ENCODE measurements around the gene OTOP3.

GRCh38 chr17:74968361-74968780 is 32.7 kb downstream of the OTOP3 start:
- TF ChIP-seq, protein P1, sequence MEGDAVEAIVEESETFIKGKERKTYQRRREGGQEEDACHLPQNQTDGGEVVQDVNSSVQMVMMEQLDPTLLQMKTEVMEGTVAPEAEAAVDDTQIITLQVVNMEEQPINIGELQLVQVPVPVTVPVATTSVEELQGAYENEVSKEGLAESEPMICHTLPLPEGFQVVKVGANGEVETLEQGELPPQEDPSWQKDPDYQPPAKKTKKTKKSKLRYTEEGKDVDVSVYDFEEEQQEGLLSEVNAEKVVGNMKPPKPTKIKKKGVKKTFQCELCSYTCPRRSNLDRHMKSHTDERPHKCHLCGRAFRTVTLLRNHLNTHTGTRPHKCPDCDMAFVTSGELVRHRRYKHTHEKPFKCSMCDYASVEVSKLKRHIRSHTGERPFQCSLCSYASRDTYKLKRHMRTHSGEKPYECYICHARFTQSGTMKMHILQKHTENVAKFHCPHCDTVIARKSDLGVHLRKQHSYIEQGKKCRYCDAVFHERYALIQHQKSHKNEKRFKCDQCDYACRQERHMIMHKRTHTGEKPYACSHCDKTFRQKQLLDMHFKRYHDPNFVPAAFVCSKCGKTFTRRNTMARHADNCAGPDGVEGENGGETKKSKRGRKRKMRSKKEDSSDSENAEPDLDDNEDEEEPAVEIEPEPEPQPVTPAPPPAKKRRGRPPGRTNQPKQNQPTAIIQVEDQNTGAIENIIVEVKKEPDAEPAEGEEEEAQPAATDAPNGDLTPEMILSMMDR (conservative IDR thresholded peaks at IDR 0.05 in 1 of 2, IDR thresholded peaks at IDR 0.05 in 1 of 2; ENCODE audit: extremely low read depth in 1 of 2, insufficient read depth in 1 of 2, low read depth in 1 of 2, low read length in 2 of 2) = no peak
- TF ChIP-seq EZH2 (IDR thresholded peaks at IDR 0.05; ENCODE audit: borderline replicate concordance, low read length) = no peak
